ENCODE results near the gene ARFGAP3.
"Not testable (repeated sequence)": the region's sequence is repeated elsewhere in the genome, so short reads cannot be mapped to it uniquely, and the experiment has no call there.

Gene ARFGAP3

GRCh38 chr22:42794551-42795510, 62.2 kb downstream of the ARFGAP3 start:
- no peak for DNase-seq (ENCODE audit: low read depth)

- DNase-seq (ENCODE audit: low read depth): no peak
Observed at GRCh38 chr22:42793848-42794405, 63.1 kb downstream of the ARFGAP3 start.

- DNase-seq (ENCODE audit: low read depth): no peak
Observed at GRCh38 chr22:42792909-42793847, 63.9 kb downstream of the ARFGAP3 start.

GRCh38 chr22:42792453-42792908, 64.6 kb downstream of the ARFGAP3 start:
- no peak for DNase-seq (ENCODE audit: low read depth)

GRCh38 chr22:42791721-42792452, 65.2 kb downstream of the ARFGAP3 start:
- DNase-seq (ENCODE audit: low read depth): no peak

GRCh38 chr22:42788466-42788865, 68.6 kb downstream of the ARFGAP3 start:
- no peak for DNase-seq (ENCODE audit: low read depth)

- DNase-seq (ENCODE audit: low read depth): no peak
Observed at GRCh38 chr22:42788021-42788420, 69.1 kb downstream of the ARFGAP3 start.

- no peak for DNase-seq (ENCODE audit: low read depth)
Observed at GRCh38 chr22:42787357-42787736, 69.7 kb downstream of the ARFGAP3 start.

- DNase-seq (ENCODE audit: low read depth): no peak
Observed at GRCh38 chr22:42786606-42787356, 70.3 kb downstream of the ARFGAP3 start.

GRCh38 chr22:42785706-42786499, 71.2 kb downstream of the ARFGAP3 start:
- no peak for DNase-seq (ENCODE audit: low read depth)

GRCh38 chr22:42782306-42782705, 74.8 kb downstream of the ARFGAP3 start:
- not testable (repeated sequence) for DNase-seq (ENCODE audit: low read depth)

GRCh38 chr22:42780070-42780540, 77.0 kb downstream of the ARFGAP3 start:
- DNase-seq (ENCODE audit: low read depth): peak; percentile 92

GRCh38 chr22:42777126-42777525, 79.9 kb downstream of the ARFGAP3 start:
- no peak for DNase-seq (ENCODE audit: low read depth)

GRCh38 chr22:42773167-42773566, 83.9 kb downstream of the ARFGAP3 start:
- DNase-seq (ENCODE audit: low read depth): no peak

GRCh38 chr22:42772647-42773046, 84.4 kb downstream of the ARFGAP3 start:
- DNase-seq (ENCODE audit: low read depth): no peak

- DNase-seq (ENCODE audit: low read depth): no peak
Observed at GRCh38 chr22:42770941-42771647, 86.0 kb downstream of the ARFGAP3 start.

GRCh38 chr22:42770448-42770726, 86.7 kb downstream of the ARFGAP3 start:
- no peak for DNase-seq (ENCODE audit: low read depth)

- peak; percentile 86 for DNase-seq (ENCODE audit: low read depth)
Observed at GRCh38 chr22:42769574-42770447, 87.3 kb downstream of the ARFGAP3 start.

- DNase-seq (ENCODE audit: low read depth): no peak
Observed at GRCh38 chr22:42769238-42769573, 87.9 kb downstream of the ARFGAP3 start.

Data from ELR (cell line).